ENCODE measurements around the gene MT3.

Gene MT3

GRCh38 chr16:56631832-56632155 is 42.5 kb downstream of the MT3 start:
- no peak for DNase-seq

- no peak for DNase-seq
Observed at GRCh38 chr16:56632156-56632847, 43.0 kb downstream of the MT3 start, which contains the start of gene MT1M. Gene MT1M, plus strand, starts transcription at chr16:56632659. Its CDS starts 73 bp downstream, at chr16:56632732.

DNA sequence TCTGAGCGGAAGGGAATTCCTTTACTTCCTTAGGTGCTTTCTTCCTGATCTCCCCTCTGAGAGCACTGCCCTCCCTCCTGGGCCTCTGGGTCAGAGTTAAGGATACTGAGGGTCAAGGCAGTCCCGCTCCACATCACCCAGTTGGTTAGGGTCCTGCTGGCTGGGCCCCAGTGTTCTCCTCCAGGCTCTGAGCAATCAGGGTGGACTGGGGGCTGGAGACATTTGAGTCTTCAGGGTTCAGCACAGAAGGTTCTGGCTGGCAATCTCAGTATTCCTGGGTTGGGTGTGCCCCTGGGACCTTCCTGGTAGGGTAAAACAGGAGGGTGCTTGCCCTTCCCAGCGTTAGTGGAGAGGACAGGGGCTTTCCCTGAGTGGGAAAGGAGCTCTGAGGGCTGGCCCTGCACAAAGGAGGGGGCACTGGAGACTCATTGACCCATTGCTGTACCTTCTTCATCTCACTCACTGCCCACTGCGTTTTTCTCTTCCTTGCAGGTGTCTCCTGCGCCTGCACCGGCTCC is 43.6 kb downstream of the MT3 start:
- no peak for DNase-seq

DNA sequence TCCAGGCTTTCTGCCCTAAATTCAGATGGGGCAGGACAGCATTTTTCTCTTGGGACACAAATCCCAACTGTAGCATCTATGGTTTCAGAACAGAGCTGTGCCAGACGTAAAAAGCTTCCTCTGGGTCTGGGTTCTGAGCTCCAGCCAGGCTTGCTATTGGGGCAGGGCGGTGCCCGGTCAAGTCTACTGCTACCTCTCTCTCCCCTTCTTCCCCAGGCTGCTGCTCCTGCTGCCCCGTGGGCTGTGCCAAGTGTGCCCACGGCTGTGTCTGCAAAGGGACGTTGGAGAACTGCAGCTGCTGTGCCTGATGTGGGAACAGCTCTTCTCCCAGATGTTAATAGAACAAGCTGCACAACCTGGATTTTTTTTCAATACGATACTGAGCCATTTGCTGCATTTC is 44.2 kb downstream of the MT3 start:
- no peak for DNase-seq

DNA sequence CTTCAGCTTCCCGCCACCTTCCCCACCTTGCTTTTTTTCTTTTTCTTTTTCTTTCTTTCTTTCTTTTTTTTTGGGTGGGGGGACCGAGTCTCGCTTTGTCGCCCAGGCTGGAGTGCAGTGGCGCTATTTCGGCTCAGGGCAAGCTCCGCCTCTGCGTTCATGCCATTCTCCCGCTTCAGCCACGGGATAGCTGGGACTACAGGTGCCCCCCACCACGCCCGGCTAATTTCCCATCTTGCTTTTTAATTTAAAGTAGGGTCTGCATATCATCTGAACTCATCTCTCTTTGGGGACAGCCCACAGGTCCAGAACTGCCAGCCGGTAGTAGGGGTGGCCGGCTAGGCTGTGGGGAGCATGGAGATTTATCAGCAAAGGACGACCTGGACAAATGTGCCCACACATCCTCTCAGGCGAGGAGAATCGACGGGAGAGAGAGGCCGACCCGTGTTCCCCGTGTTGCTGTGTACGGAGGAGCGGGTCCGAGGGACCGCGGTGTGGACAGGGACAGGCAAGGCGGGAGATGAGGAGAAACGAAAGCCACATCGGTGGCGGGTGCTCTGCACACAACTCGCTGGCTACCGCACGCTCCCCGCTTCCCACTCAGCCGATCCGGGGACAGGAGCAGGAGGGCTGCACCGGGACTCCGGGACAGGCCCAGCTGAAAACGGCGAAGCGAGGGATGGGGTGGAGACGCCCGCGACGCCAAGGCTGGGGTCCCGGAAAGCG is 45.5 kb downstream of the MT3 start:
- DNase-seq, result no peak

DNA sequence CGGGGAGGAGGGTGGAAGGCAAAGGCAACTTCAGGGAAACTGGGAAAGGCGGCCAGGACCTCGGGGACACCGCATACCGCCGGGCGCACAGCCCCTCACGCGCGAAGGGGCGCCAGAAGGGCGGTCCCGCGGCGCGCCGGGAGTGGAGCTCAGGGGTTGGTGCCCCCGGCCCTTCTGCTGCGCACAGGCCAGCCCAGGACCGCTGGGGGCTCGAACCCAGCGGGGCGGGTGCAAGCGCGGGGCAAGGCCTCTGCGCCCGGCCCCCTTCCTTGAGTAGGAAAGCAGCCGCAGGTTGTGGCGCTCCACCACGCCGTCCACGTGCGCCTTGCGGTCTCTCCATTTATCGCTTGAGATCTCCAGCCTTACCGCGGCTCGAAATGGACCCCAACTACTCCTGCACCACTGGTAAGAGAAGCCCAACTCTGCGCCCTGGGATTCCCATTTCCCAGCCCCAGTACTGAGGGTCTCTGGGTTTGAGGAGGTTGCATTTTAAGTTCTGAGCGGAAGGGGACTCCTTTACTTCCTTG is 46.2 kb downstream of the MT3 start:
- DNase-seq, result no peak

- DNase-seq, result no peak
Observed at GRCh38 chr16:56636616-56637413, 47.5 kb downstream of the MT3 start.

DNA sequence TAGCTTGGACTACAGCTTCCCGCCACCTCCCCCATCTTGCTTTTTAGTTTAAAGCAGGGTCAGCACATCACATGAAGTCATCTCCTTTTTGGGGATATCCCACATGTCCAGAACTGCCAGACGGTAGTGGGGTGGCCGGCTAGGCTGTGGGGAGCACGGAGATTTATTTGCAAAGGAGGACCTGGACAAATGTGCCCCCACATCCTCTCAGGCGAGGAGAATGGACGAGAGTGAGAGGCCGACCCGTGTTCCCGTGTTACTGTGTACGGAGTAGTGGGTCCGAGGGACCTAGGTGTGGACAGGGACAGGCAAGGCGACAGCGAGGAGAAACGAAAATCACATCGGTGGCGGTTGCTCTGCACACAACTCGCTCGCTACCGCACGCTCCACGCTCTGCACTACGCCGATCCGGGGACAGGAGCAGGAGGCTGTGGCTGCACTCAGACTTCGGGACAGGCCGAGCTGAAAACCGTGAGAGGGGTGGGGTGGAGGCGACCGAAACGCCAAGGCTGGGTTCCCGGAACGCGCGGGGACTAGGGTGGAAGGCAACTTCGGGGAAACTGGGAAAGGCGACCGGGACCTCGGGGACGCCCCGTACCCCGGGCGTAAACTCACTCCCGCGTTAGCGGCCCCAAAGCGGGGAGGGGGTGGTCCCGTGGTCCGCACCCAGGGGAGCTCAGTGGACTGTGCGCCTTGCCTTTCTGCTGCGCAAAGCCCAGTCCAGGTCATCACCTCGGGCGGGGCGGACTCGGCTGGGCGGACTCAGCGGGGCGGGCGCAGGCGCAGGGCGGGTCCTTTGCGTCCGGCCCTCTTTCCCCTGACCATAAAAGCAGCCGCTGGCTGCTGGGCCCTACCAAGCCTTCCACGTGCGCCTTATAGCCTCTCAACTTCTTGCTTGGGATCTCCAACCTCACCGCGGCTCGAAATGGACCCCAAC is 48.8 kb downstream of the MT3 start, which contains the start of gene MT1A:
Gene MT1A, plus strand, starts transcription at position 853 of the 937 bp plus-strand sequence. Its CDS starts 73 bp downstream, at position 926.
- DNase-seq, result no peak

DNA sequence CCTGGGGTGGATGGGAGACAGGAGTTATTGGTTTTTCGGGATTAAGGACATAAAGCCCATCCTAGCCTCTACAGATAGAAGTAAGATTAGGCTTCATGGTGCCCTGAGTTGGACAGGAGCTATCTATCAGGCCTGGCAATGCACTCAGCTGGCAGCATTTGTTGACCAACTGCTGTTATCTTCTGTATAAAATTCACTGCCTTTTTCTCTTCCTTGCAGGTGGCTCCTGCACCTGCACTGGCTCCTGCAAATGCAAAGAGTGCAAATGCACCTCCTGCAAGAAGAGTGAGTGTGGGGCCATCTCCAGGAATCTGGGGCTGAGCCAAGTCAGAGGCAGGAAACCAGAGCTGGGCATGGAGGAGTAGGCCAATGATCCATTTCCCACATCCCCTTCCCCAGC is 49.7 kb downstream of the MT3 start:
- no peak for DNase-seq

DNA sequence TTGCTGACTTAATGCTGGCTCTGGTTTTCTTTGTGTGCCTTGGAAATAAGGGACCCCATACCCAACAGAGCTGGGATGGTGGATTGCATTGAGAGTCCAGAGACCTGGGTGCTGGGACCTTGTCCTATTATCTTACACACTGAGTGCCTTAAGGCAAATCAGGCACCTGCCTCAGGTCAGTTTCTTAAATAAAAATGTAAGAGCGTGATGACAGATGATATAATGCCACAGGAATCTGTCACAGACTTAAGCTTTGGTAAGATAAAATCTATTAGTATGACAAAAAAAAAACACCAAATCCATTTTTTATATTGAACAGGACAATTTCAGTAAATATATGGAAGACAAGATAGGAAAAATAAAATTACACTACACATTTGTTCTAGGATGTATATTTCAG is 50.7 kb downstream of the MT3 start:
- no peak for DNase-seq
